Lung (tissue), 12 donors: Measurements from ENCODE around the gene ANKS1B. TPM values are rescaled to one million over a fixed set of nuclear protein-coding genes. Genes with fewer than 3 reads are reported as not detected.

ENCODE experiments used
- ATAC-seq: fragments of 200-7000 bp; cut with Tn5 transposase; one replicate; pipeline ENCODE4 v1.9.1; 2020; ENCODE audit warnings: moderate number of reproducible peaks; ENCODE audit not compliant: insufficient read depth, low FRiP score
- DNase-seq, 3 donors: peaks; one replicate each; pipeline ENCODE4 v3.0.0-alpha.2; 2013 to 2017
- H3K27ac ChIP-seq, 2 donors: one replicate each; pipeline ENCODE4 v1.5.1; 2013; ENCODE audit warnings: mild to moderate bottlenecking in 2 of 2, moderate library complexity in 2 of 2, control low read depth in 1 of 2, inconsistent platforms in 1 of 2, low read depth in 1 of 2, low read length in 1 of 2
- H3K27me3 ChIP-seq, 3 donors: one replicate each; pipeline ENCODE4 v1.5.1; 2013; ENCODE audit warnings: low read length in 2 of 3; ENCODE audit not compliant: control insufficient read depth in 3 of 3, insufficient read depth in 3 of 3
- H3K36me3 ChIP-seq, 4 donors: one replicate each; pipeline ENCODE4 v1.5.1; 2013; ENCODE audit warnings: low read length in 4 of 4, mild to moderate bottlenecking in 1 of 4, moderate library complexity in 1 of 4; ENCODE audit not compliant: control insufficient read depth in 4 of 4, insufficient read depth in 4 of 4
- H3K4me1 ChIP-seq, 5 donors: one replicate each; pipeline ENCODE4 v1.5.1; 2013; ENCODE audit warnings: low read length in 5 of 5, mild to moderate bottlenecking in 2 of 5, moderate library complexity in 1 of 5; ENCODE audit not compliant: control insufficient read depth in 5 of 5, insufficient read depth in 5 of 5
- H3K4me3 ChIP-seq: one replicate; pipeline ENCODE4 v1.5.1; 2013; ENCODE audit warnings: mild to moderate bottlenecking, control low read depth, moderate library complexity
- H3K9ac ChIP-seq, 2 donors: one replicate each; pipeline ENCODE4 v1.5.1; 2013; ENCODE audit warnings: low read length in 2 of 2, control low read depth in 1 of 2; ENCODE audit not compliant: insufficient read depth in 1 of 2
- H3K9me3 ChIP-seq, 4 donors: one replicate each; pipeline ENCODE4 v1.5.1; 2013; ENCODE audit warnings: low read length in 3 of 4, mild to moderate bottlenecking in 1 of 4, moderate library complexity in 1 of 4; ENCODE audit not compliant: control insufficient read depth in 4 of 4, insufficient read depth in 3 of 4
- WGBS, 2 donors: extraction: QIAGEN DNeasy Blood & Tissue Kit; methylation state at CpG; one replicate each; pipeline ENCODE4 v1.1.7; 2013; 5-methylcytosine and 5-hydroxymethylcytosine counted together
- polyA plus RNA-seq, 2 donors: library from polyadenylated mRNA; stranded (reverse); fragments of 200-250 nt; gene quantifications; one replicate each; pipeline ENCODE4 v1.2.1, GENCODE V29; 2013
- total RNA-seq, 2 donors: library from RNA; depleted of rRNA in 1 of 2; stranded (reverse); fragments of >200 nt in 1 of 2; gene quantifications; one replicate each; pipeline ENCODE4 v1.2.1, GENCODE V29; 2014 to 2021
- TF ChIP-seq, protein P1 (sequence below): IDR thresholded peaks from 2 replicates; pipeline ENCODE4 v1.5.1; 2012; ENCODE audit warnings: mild to moderate bottlenecking; ENCODE audit errors: control extremely low read depth, extremely low read depth
- donor health status: control.
- donor health status: control.
- donor health status: Bipolar disorder and iron deficiency.
- donor health status: healthy.
- donor health status: DM: yes; HTN: yes; CAD: no.

ANKS1B gene
- total and polyA plus RNA-seq, 4 donors, result 0.32 to 10.3 (median 3.7) TPM

DNA sequence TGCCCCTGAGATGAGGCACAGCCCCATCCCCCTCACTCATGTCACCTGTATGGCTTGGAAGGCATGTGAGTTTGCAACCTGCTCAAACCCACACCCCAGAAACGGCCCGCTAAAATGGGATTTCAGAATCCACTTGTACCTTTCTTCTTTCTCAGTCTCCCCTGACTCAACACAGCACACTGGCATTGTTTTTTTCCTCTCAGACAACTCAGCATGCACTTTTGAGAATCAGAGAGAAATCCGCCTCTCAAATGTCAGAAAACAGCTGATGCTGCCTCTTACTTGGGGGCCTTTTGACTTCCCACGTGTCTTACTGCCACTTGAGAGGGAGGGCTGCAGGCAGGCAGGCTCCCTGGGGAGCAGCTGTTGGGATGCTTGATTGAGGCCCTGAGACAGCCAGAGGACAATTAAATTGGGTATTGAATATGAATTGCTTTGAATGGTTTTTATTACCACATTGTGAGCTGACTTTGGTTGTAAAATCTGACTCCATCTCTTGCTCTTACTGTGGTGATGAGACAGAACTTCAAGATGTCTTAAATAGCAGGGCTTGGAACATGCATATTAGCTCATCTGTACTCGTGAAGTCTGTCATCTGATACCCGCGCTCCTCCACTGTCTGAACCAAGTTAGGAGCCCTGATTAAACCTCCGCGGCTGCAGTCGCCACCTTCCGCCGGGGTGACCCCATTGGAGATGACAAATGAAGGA, 1243.0 kb downstream of the ANKS1B start:
- no peak overlapping the region for H3K4me3 ChIP-seq
- H3K9ac ChIP-seq, result no peak overlapping the region
- no peak for DNase-seq
- H3K27me3 ChIP-seq, result peaks cover 0 to 5% (median 2%) of the 10 kb centered on the region in 3 donors
- 63 to 64% methylated on average over 12 of the region's 12 CpGs for WGBS, 2 donors
- no peak overlapping the region for H3K27ac ChIP-seq
- H3K9me3 ChIP-seq, result peaks cover 0 to 6% (median 0%) of the 10 kb centered on the region in 4 donors
- no peak for ATAC-seq
- TF ChIP-seq, protein P1, sequence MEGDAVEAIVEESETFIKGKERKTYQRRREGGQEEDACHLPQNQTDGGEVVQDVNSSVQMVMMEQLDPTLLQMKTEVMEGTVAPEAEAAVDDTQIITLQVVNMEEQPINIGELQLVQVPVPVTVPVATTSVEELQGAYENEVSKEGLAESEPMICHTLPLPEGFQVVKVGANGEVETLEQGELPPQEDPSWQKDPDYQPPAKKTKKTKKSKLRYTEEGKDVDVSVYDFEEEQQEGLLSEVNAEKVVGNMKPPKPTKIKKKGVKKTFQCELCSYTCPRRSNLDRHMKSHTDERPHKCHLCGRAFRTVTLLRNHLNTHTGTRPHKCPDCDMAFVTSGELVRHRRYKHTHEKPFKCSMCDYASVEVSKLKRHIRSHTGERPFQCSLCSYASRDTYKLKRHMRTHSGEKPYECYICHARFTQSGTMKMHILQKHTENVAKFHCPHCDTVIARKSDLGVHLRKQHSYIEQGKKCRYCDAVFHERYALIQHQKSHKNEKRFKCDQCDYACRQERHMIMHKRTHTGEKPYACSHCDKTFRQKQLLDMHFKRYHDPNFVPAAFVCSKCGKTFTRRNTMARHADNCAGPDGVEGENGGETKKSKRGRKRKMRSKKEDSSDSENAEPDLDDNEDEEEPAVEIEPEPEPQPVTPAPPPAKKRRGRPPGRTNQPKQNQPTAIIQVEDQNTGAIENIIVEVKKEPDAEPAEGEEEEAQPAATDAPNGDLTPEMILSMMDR, result no peak
- H3K36me3 ChIP-seq, result no peaks in the 10 kb centered on the region
- H3K4me1 ChIP-seq, result peaks cover 0 to 44% (median 13%) of the 10 kb centered on the region in 5 donors

DNA sequence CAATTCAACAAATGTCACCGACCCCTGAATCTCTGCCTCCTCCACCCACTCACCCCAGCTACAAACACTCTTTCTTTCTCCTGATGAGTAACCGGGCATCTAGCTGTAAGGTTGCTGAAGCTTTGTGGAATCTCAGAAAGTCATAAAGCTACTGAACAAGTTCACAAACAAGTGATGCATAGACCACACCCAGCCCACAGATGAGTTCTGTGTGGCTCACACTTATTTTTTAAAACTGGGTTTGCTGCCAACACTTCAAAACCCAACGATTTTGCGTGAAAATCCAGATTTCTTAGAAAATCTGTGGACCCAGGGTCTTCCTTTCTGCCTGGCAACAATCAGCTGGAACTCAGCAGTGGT, 1243.6 kb downstream of the ANKS1B start:
- no peak for DNase-seq
- H3K4me3 ChIP-seq, result no peak overlapping the region
- peaks cover 0 to 50% (median 14%) of the 10 kb centered on the region in 5 donors for H3K4me1 ChIP-seq
- TF ChIP-seq, protein P1, result no peak
- peaks cover 0 to 2% (median 0%) of the 10 kb centered on the region in 3 donors for H3K27me3 ChIP-seq
- peaks cover 0 to 2% (median 0%) of the 10 kb centered on the region in 4 donors for H3K36me3 ChIP-seq
- H3K9me3 ChIP-seq, result peaks cover 0 to 6% (median 0%) of the 10 kb centered on the region in 4 donors
- H3K9ac ChIP-seq, result no peak overlapping the region
- no peak for ATAC-seq
- 88 to 95% methylated on average over 4 of the region's 4 CpGs for WGBS, 2 donors
- H3K27ac ChIP-seq, result no peak overlapping the region

DNA sequence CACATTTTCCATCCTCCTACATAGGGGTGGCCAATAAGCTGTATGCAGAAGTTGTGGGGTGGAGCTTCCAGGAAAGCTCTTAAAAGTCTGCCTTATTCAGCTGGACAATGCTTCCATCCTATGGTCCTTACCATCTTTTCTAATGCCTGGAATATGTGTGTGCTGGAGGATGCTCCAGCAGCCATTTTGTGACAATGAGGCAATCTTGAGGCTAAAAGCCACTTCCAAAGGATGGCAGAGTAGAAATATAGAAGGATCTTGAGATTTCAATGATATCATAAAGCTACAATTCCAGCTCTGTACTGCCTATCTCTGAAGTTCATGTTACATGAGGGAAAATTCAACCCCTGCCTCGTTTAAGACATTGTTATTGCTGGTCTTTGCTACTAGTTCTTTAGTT, 1244.0 kb downstream of the ANKS1B start:
- H3K9ac ChIP-seq, result no peak overlapping the region
- TF ChIP-seq, protein P1, result no peak
- no peak overlapping the region for H3K4me3 ChIP-seq
- peaks cover 0 to 6% (median 0%) of the 10 kb centered on the region in 4 donors for H3K9me3 ChIP-seq
- 76 to 97% methylated on average over 1 of the region's 1 CpG for WGBS, 2 donors
- ATAC-seq (no peak), DNase-seq (no peak)
- peaks cover 0 to 4% (median 0%) of the 10 kb centered on the region in 4 donors for H3K36me3 ChIP-seq
- H3K27ac ChIP-seq, result no peak overlapping the region
- no peaks in the 10 kb centered on the region for H3K27me3 ChIP-seq
- H3K4me1 ChIP-seq, result peaks cover 0 to 52% (median 12%) of the 10 kb centered on the region in 5 donors
